ENCODE results near the gene BIVM.

- TF ChIP-seq CTCF (IDR thresholded peaks at IDR 0.05) (no peak), ZFX (IDR thresholded peaks at IDR 0.05; ENCODE audit: borderline replicate concordance) (no peak)
Observed at GRCh38 chr13:102846261-102847015, 47.5 kb downstream of the BIVM start.

Measured in 22Rv1 (cell line).